HEK293 (cell line): Measurements from ENCODE around the gene CCL27.
A peak's percentile ranks its signal among the peaks of the same experiment; 100 is the strongest.

Experiments
- CTCF ChIA-PET: fragments of 350-600 bp; formaldehyde crosslinking; extraction: SDS; loops from one replicate; lab custom pipeline; 2021; ENCODE audit warnings: antibody characterized with exemption; lab: Yijun Ruan, JAX
- POLR2A ChIA-PET: fragments of 300-600 bp; formaldehyde crosslinking; extraction: SDS; loops from one replicate; lab custom pipeline; 2020; ENCODE audit warnings: antibody characterized with exemption, inconsistent platforms; lab: Yijun Ruan, JAX
- H3K27ac ChIP-seq: fragments of 200-500 bp; sonication (Bioruptor generic); 2 replicates; pipeline ENCODE4 v1.5.1; 2014; ENCODE audit warnings: low read depth, low read length, control low read depth, inconsistent platforms; ENCODE audit errors: extremely low read depth
- H3K36me3 ChIP-seq, 2 experiments: fragments of 200-500 bp in 1 of 2; sonication (Bioruptor generic) in 1 of 2; 1 replicate in 1 of 2; 2 replicates in 1 of 2; pipeline ENCODE4 v1.5.1; 2014 to 2017; ENCODE audit warnings: inconsistent platforms in 2 of 2, low read length in 2 of 2; ENCODE audit not compliant: control insufficient read depth in 2 of 2, insufficient read depth in 1 of 2
- H3K4me1 ChIP-seq: fragments of 200-500 bp; sonication (Bioruptor generic); 2 replicates; pipeline ENCODE4 v1.5.1; 2014; ENCODE audit warnings: mild to moderate bottlenecking, low read length, inconsistent platforms; ENCODE audit not compliant: control insufficient read depth, insufficient read depth
- H3K4me3 ChIP-seq: 2 replicates; pipeline ENCODE4 v1.5.1; 2011; ENCODE audit warnings: low read depth, mild to moderate bottlenecking, control low read depth, low read length, moderate library complexity
- H3K9me3 ChIP-seq: fragments of 200-500 bp; sonication (Bioruptor generic); 2 replicates; pipeline ENCODE4 v1.5.1; 2014; ENCODE audit warnings: low read depth, low read length, inconsistent platforms; ENCODE audit not compliant: control insufficient read depth, insufficient read depth
- EGR2 ChIP-seq: fragments of 450-650 bp; formaldehyde crosslinking; IDR thresholded peaks from 2 replicates; pipeline ENCODE4 v1.5.1; 2016; ENCODE audit warnings: low read depth, missing biosample characterization, missing genetic modification characterization
- GLIS1 ChIP-seq: fragments of 450-650 bp; formaldehyde crosslinking; IDR thresholded peaks from 2 replicates; pipeline ENCODE4 v1.5.1; 2016; ENCODE audit warnings: missing biosample characterization, missing genetic modification characterization
- GLIS2 ChIP-seq: fragments of 450-650 bp; formaldehyde crosslinking; IDR thresholded peaks from 2 replicates; pipeline ENCODE4 v1.5.1; 2016; ENCODE audit warnings: missing biosample characterization, missing genetic modification characterization
- HOXA7 ChIP-seq: sonication (generic); formaldehyde crosslinking; IDR thresholded peaks from 2 replicates; pipeline ENCODE4 v1.8.1; 2022; ENCODE audit warnings: missing genetic modification reagents, borderline replicate concordance
- HOXD13 ChIP-seq: sonication (generic); formaldehyde crosslinking; IDR thresholded peaks from 2 replicates; pipeline ENCODE4 v1.8.0; 2022; ENCODE audit warnings: missing genetic modification reagents, borderline replicate concordance
- INSM2 ChIP-seq: fragments of 450-650 bp; formaldehyde crosslinking; IDR thresholded peaks from 2 replicates; pipeline ENCODE4 v1.5.1; 2016; ENCODE audit warnings: missing biosample characterization, missing genetic modification characterization
- PATZ1 ChIP-seq: fragments of 450-650 bp; formaldehyde crosslinking; IDR thresholded peaks from 2 replicates; pipeline ENCODE4 v1.5.1; 2016; ENCODE audit warnings: missing biosample characterization, missing genetic modification characterization
- PRDM10 ChIP-seq: fragments of 450-650 bp; formaldehyde crosslinking; IDR thresholded peaks from 2 replicates; pipeline ENCODE4 v1.5.1; 2016; ENCODE audit warnings: missing biosample characterization, missing genetic modification characterization
- REPIN1 ChIP-seq: fragments of 450-650 bp; formaldehyde crosslinking; IDR thresholded peaks from 2 replicates; pipeline ENCODE4 v1.5.1; 2017; ENCODE audit warnings: missing biosample characterization, missing genetic modification characterization, low read depth
- ZBTB1 ChIP-seq: fragments of 450-650 bp; formaldehyde crosslinking; IDR thresholded peaks from 2 replicates; pipeline ENCODE4 v1.5.1; 2016; ENCODE audit warnings: missing biosample characterization, missing genetic modification characterization
- ZBTB6 ChIP-seq: fragments of 450-650 bp; formaldehyde crosslinking; IDR thresholded peaks from 2 replicates; pipeline ENCODE4 v1.5.1; 2017; ENCODE audit warnings: missing biosample characterization, missing genetic modification characterization
- ZEB2 ChIP-seq: fragments of 450-650 bp; formaldehyde crosslinking; IDR thresholded peaks from 2 replicates; pipeline ENCODE4 v1.5.1; 2016; ENCODE audit warnings: missing biosample characterization, missing genetic modification characterization
- ZFP41 ChIP-seq: fragments of 450-650 bp; formaldehyde crosslinking; IDR thresholded peaks from 2 replicates; pipeline ENCODE4 v1.5.1; 2016; ENCODE audit warnings: missing biosample characterization, missing genetic modification characterization, borderline replicate concordance
- ZIC2 ChIP-seq: fragments of 450-650 bp; formaldehyde crosslinking; IDR thresholded peaks from 2 replicates; pipeline ENCODE4 v1.5.1; 2016; ENCODE audit warnings: missing biosample characterization, missing genetic modification characterization
- ZNF174 ChIP-seq: fragments of 450-650 bp; formaldehyde crosslinking; IDR thresholded peaks from 2 replicates; pipeline ENCODE4 v1.5.0; 2017; ENCODE audit warnings: missing biosample characterization, mild to moderate bottlenecking, missing genetic modification characterization
- ZNF211 ChIP-seq: fragments of 450-650 bp; formaldehyde crosslinking; IDR thresholded peaks from 2 replicates; pipeline ENCODE4 v1.5.1; 2016; ENCODE audit warnings: low read depth, missing biosample characterization, missing genetic modification characterization
- ZNF214 ChIP-seq: fragments of 450-650 bp; formaldehyde crosslinking; IDR thresholded peaks from 2 replicates; pipeline ENCODE4 v1.5.1; 2017; ENCODE audit warnings: missing biosample characterization, mild to moderate bottlenecking, missing genetic modification characterization, borderline replicate concordance
- ZNF221 ChIP-seq: fragments of 450-650 bp; formaldehyde crosslinking; IDR thresholded peaks from 2 replicates; pipeline ENCODE4 v1.5.1; 2017; ENCODE audit warnings: missing biosample characterization, missing genetic modification characterization, borderline replicate concordance
- ZNF335 ChIP-seq: fragments of 450-650 bp; formaldehyde crosslinking; conservative IDR thresholded peaks from 2 replicates; pipeline ENCODE4 v1.5.1; 2016; ENCODE audit warnings: missing biosample characterization, missing genetic modification characterization
- ZNF350 ChIP-seq: fragments of 450-650 bp; formaldehyde crosslinking; IDR thresholded peaks from 2 replicates; pipeline ENCODE4 v1.5.0; 2017; ENCODE audit warnings: missing biosample characterization, mild to moderate bottlenecking, missing genetic modification characterization
- ZNF366 ChIP-seq: fragments of 450-650 bp; formaldehyde crosslinking; conservative IDR thresholded peaks from 2 replicates; pipeline ENCODE4 v1.5.1; 2016; ENCODE audit warnings: missing biosample characterization, missing genetic modification characterization
- ZNF501 ChIP-seq: fragments of 450-650 bp; formaldehyde crosslinking; IDR thresholded peaks from 2 replicates; pipeline ENCODE4 v1.5.1; 2016; ENCODE audit warnings: missing biosample characterization, missing genetic modification characterization
- ZNF645 ChIP-seq: fragments of 450-650 bp; formaldehyde crosslinking; IDR thresholded peaks from 2 replicates; pipeline ENCODE4; 2016; ENCODE audit warnings: missing biosample characterization, missing genetic modification characterization
- ZNF76 ChIP-seq: fragments of 450-650 bp; formaldehyde crosslinking; IDR thresholded peaks from 2 replicates; pipeline ENCODE4; 2016; ENCODE audit warnings: low read depth, missing biosample characterization, missing genetic modification characterization, borderline replicate concordance
- ZNF785 ChIP-seq: fragments of 450-650 bp; formaldehyde crosslinking; IDR thresholded peaks from 2 replicates; pipeline ENCODE4 v1.5.1; 2016; ENCODE audit warnings: missing biosample characterization, missing genetic modification characterization
- ZSCAN30 ChIP-seq: fragments of 450-650 bp; IDR thresholded peaks from 2 replicates; pipeline ENCODE4 v1.5.1; 2018; ENCODE audit warnings: missing biosample characterization, mild to moderate bottlenecking, missing genetic modification characterization, moderate library complexity
- ZXDB ChIP-seq: fragments of 450-650 bp; formaldehyde crosslinking; IDR thresholded peaks from 2 replicates; pipeline ENCODE4 v1.5.1; 2016; ENCODE audit warnings: missing biosample characterization, missing genetic modification characterization

The CCL27 gene

GRCh38 chr9:34637356-34638137, 24.9 kb downstream of the CCL27 start, which contains the start of gene SIGMAR1:
Gene SIGMAR1 (minus strand): TSS chr9:34637787. CDS start chr9:34637697, 90 bp downstream.
- peak within 1 kb of the TSS; percentile 77 for H3K27ac ChIP-seq
- peaks cover 0 to 15% of the 10 kb centered on the region in 2 experiments; a peak in 2 of 3 replicates for H3K36me3 ChIP-seq
- ChIA-PET POLR2A (interaction anchor here (0.8 to 7.0 kb wide), 15 partner anchors 8 to 1613 kb away, joined by 3 to 90 read pairs (median 6); partner anchors contain the start of genes ARID3C, DCTN3, DNAJA1 and GALT), CTCF (interaction anchor here (0.9 to 8.3 kb wide), 8 partner anchors 10 to 258 kb away, joined by 3 to 164 read pairs (median 8); partner anchors contain the start of genes GALT, IL11RA and RPP25L)
- H3K4me1 ChIP-seq, result no peaks in the 10 kb centered on the region
- no peaks in the 10 kb centered on the region for H3K9me3 ChIP-seq
- peak within 1 kb of the TSS; percentile 67 for H3K4me3 ChIP-seq
- TF ChIP-seq ZNF350 (tag by site-specific recombination) (no peak), REPIN1 (tag by site-specific recombination) (peak; percentile 62; the same call in 1 of the 2 replicates), ZNF214 (tag by site-specific recombination) (no peak), ZNF501 (tag by site-specific recombination) (0 out of 2 replicates have a peak, but pooled peaks have one; percentile 48), EGR2 (tag by site-specific recombination) (peak; percentile 71), ZBTB6 (0 out of 2 replicates have a peak, but pooled peaks have one; percentile 25), HOXA7 (CRISPR knock-in tag) (no peak), ZNF366 (tag by site-specific recombination) (no peak), HOXD13 (CRISPR knock-in tag) (peak; percentile 77; the same call in 1 of the 2 replicates), INSM2 (tag by site-specific recombination) (peak; percentile 7; the same call in 1 of the 2 replicates), ZFP41 (tag by site-specific recombination) (no peak), ZEB2 (tag by site-specific recombination) (no peak), ZNF335 (tag by site-specific recombination) (peak; percentile 82), ZNF174 (tag by site-specific recombination) (no peak), ZIC2 (tag by site-specific recombination) (peak; percentile 53; the same call in 1 of the 2 replicates), ZNF76 (tag by site-specific recombination) (peak; percentile 62; the same call in 1 of the 2 replicates), GLIS2 (peak; percentile 56; the same call in 1 of the 2 replicates), ZSCAN30 (tag by site-specific recombination) (peak; percentile 85), GLIS1 (peak; percentile 33; the same call in 1 of the 2 replicates), ZXDB (tag by site-specific recombination) (0 out of 2 replicates have a peak, but pooled peaks have one; percentile 33), ZBTB1 (tag by site-specific recombination) (no peak), ZNF211 (tag by site-specific recombination) (no peak), PATZ1 (tag by site-specific recombination) (peak; percentile 80), ZNF785 (tag by site-specific recombination) (0 out of 2 replicates have a peak, but pooled peaks have one; percentile 21), ZNF645 (tag by site-specific recombination) (no peak), ZNF221 (tag by site-specific recombination) (no peak), PRDM10 (tag by site-specific recombination) (peak; percentile 99)
